ENCODE measurements around the gene ELK4.

The ELK4 gene

DNA sequence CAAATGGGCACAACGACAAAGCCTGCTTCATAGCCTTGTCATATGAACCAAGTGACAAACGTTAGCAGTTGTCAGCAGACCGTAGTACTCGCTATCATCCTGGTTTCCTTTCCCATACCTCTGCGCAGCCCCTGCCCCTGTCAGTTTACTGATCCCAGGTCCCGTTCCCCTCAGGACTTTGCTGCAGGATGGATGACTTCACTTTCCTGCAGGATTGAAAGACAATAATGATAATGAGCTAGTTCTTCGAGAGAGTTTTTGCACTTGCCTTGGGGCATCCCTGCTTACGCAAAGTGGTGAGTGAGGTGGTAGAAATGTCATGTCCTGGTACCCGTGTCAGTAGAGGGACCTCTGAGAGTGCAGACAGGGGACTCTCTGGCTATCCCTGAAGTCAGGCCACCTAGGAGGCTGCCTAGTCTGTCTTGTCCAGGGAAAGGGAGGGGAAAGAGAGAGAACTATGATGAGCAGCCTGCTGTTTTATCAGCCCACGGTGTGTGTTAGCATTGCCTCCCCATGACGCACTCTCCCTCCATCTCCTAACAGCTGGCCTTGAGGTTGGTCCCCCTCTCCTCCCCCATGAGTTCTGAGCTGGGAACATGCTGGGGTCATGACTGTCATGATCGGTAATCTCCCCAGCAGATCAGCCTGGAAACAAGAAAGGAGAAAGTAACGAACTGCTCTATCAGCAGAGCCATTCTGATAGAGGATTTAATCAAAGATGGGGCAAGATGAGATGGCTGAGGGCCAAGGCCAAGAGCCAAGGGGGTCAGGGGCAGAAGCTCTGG lies 53.7 kb downstream of the ELK4 start:
- H3K27ac Mint-ChIP-seq, result no peak overlapping the region
- no peak overlapping the region for H3K4me3 Mint-ChIP-seq
- no peaks in the 10 kb centered on the region for H3K9me3 Mint-ChIP-seq
- no peaks in the 10 kb centered on the region for H3K36me3 Mint-ChIP-seq
- H3K4me1 Mint-ChIP-seq, result peaks cover 18% of the 10 kb centered on the region
- peaks cover 47% of the 10 kb centered on the region for H3K27me3 Mint-ChIP-seq
- ATAC-seq, result no peak

GRCh38 chr1:205576805-205577761 lies 54.7 kb downstream of the ELK4 start:
- no peaks in the 10 kb centered on the region for H3K9me3 Mint-ChIP-seq
- no peak for ATAC-seq
- H3K27me3 Mint-ChIP-seq, result peaks cover 56% of the 10 kb centered on the region
- H3K4me1 Mint-ChIP-seq, result peaks cover 8% of the 10 kb centered on the region
- H3K27ac Mint-ChIP-seq, result no peak overlapping the region
- H3K36me3 Mint-ChIP-seq, result no peaks in the 10 kb centered on the region
- H3K4me3 Mint-ChIP-seq, result no peak overlapping the region

GRCh38 chr1:205576011-205576410 lies 55.8 kb downstream of the ELK4 start:
- ATAC-seq, result no peak

GRCh38 chr1:205575294-205575885 lies 56.4 kb downstream of the ELK4 start:
- Mint-ChIP-seq H3K36me3 (no peaks in the 10 kb centered on the region), H3K4me3 (no peak overlapping the region), H3K27ac (no peak overlapping the region), H3K4me1 (no peaks in the 10 kb centered on the region), H3K9me3 (no peaks in the 10 kb centered on the region), H3K27me3 (peaks cover 43% of the 10 kb centered on the region)
- no peak for ATAC-seq

More at GRCh38 chr1:205576011-205576410, 55.8 kb downstream of the ELK4 start:
- Mint-ChIP-seq H3K27me3 (peaks cover 48% of the 10 kb centered on the region), H3K4me1 (no peaks in the 10 kb centered on the region), H3K36me3 (no peaks in the 10 kb centered on the region), H3K4me3 (no peak overlapping the region), H3K9me3 (no peaks in the 10 kb centered on the region), H3K27ac (no peak overlapping the region)

DNA sequence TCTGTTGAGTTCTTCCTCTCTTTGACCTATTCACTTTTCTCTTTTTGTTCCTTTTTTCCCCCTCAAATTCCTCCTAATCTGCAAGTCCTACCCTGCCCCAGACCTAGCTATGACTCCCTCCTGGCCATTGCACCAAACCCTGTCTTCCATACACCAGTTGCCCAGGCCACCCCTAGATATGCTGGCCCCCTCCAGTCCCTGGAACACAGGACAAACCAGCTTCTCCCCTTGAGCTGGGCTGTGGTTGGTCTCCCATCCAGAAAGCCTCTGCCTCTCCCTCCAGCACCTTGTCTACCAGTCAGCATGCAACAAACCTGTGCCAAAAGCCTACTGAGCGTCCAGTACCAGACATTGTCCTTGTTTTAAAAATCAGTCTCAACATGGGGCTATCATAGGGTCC lies 59.4 kb downstream of the ELK4 start:
- Mint-ChIP-seq H3K4me1 (no peaks in the 10 kb centered on the region), H3K9me3 (no peaks in the 10 kb centered on the region), H3K27ac (no peak overlapping the region), H3K36me3 (no peaks in the 10 kb centered on the region), H3K27me3 (peaks cover 51% of the 10 kb centered on the region), H3K4me3 (no peak overlapping the region)
- no peak for ATAC-seq

DNA sequence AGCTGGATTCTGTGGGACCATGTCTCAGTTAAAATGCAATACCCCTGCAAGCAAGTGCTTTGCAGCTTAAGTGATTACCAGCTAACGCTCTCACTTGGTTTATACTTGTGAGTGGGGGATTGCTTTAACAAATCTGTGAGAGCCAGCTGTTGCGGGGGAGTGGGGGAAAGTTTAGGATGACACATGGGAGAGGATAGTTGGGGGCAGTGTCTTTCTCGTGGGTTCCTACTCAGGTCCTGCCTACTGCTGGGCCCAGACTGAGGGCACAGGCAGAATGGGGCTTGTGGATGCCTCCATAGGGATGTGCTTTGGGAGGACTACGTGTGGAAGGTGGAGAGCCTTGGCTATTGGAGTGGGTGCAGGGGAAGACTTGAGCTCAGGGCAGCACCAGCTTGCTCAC lies 60.1 kb downstream of the ELK4 start:
- Mint-ChIP-seq H3K4me1 (no peaks in the 10 kb centered on the region), H3K9me3 (no peaks in the 10 kb centered on the region), H3K36me3 (no peaks in the 10 kb centered on the region), H3K27me3 (peaks cover 51% of the 10 kb centered on the region), H3K27ac (no peak overlapping the region), H3K4me3 (no peak overlapping the region)
- no peak for ATAC-seq

DNA sequence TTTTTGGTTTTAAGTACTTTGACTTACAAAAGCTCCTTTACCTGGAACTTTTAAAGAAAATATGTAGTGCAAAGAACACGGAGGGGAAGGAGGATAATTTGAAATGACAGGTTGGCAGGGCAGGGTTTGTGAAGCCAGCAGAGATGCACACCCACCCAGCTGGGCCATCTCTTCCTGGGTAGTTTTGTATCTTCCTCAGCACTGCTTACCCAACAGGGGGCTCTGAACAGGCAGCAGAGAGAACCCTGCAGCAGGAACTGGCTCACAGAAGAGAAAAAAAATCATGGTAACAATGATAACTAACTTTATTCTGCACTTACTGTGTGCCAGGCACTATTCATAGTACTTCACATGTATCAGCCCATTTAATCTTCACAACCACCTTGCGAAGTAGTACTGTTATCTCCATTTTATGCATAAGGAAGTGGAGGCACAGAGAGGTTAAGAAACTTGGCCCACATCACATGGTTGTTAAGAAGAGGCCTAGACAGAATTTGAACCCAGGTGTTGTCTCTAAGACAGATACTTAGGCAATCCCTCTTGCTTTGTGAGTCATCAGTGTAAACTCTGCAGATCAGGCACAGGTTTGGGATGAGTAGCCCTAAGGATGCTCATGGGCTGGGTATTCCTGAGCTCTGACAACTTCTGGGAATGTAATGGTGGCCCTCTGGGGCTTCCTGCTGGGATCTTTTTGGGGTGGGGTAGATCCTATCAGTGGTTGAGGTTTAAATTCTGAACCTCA lies 60.8 kb downstream of the ELK4 start:
- no peak overlapping the region for H3K4me3 Mint-ChIP-seq
- no peaks in the 10 kb centered on the region for H3K9me3 Mint-ChIP-seq
- peaks cover 56% of the 10 kb centered on the region for H3K27me3 Mint-ChIP-seq
- H3K4me1 Mint-ChIP-seq, result no peaks in the 10 kb centered on the region
- no peaks in the 10 kb centered on the region for H3K36me3 Mint-ChIP-seq
- no peak for ATAC-seq
- no peak overlapping the region for H3K27ac Mint-ChIP-seq

- Mint-ChIP-seq H3K27me3 (peaks cover 64% of the 10 kb centered on the region), H3K4me1 (no peaks in the 10 kb centered on the region), H3K36me3 (no peaks in the 10 kb centered on the region), H3K9me3 (no peaks in the 10 kb centered on the region), H3K27ac (no peak overlapping the region), H3K4me3 (no peak overlapping the region)
- ATAC-seq, result no peak
These were observed 61.7 kb downstream of the ELK4 start for GRCh38 chr1:205570173-205570501.

- Mint-ChIP-seq H3K27ac (no peak overlapping the region), H3K27me3 (peaks cover 66% of the 10 kb centered on the region), H3K36me3 (no peaks in the 10 kb centered on the region), H3K4me1 (no peaks in the 10 kb centered on the region), H3K9me3 (no peaks in the 10 kb centered on the region), H3K4me3 (peak overlapping the region; percentile 34)
- ATAC-seq, result no peak
These were observed 62.2 kb downstream of the ELK4 start for GRCh38 chr1:205569411-205570172.

DNA sequence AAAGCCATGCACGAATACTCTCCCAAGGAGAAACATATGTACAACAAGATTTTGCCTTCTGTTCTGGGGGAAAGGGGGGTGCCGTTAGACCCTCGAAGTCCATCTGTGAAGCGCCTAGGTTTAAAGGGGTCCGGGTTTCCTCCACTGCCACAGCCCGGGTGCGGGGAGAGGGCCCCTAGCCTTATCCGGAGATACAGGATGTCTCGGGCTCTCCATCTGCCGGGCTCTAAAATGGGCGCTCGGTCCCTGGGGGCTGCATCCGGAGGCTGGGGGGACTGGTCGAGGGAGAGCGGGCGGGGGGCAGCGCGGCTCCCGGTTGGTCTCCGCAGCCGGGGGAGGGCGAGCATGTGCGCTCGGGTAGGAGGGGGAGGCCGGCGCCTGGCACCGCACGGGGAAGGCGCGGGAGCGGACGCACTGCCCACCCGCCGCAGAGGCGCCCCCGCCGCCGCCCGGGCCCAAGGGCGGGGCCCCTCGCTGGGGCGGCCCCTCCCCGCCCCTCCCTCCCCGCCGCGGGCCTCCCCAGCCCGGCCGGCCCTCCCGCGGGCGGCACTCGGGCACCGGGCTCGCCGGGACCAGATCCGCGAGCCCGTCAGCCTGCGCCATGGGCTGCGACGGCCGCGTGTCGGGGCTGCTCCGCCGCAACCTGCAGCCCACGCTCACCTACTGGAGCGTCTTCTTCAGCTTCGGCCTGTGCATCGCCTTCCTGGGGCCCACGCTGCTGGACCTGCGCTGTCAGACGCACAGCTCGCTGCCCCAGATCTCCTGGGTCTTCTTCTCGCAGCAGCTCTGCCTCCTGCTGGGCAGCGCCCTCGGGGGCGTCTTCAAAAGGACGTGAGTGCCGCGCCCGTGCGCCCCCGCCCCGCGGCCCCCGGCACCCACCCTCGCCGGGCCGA lies 63.1 kb downstream of the ELK4 start:
- Mint-ChIP-seq H3K36me3 (no peaks in the 10 kb centered on the region), H3K9me3 (no peaks in the 10 kb centered on the region), H3K4me1 (no peaks in the 10 kb centered on the region), H3K27ac (no peak overlapping the region), H3K4me3 (peak overlapping the region; percentile 72), H3K27me3 (peaks cover 75% of the 10 kb centered on the region)
- peak; percentile 57 for ATAC-seq

- no peaks in the 10 kb centered on the region for H3K36me3 Mint-ChIP-seq
- peaks cover 78% of the 10 kb centered on the region for H3K27me3 Mint-ChIP-seq
- H3K9me3 Mint-ChIP-seq, result no peaks in the 10 kb centered on the region
- peak overlapping the region; percentile 28 for H3K4me3 Mint-ChIP-seq
- H3K27ac Mint-ChIP-seq, result no peak overlapping the region
- no peak for ATAC-seq
- H3K4me1 Mint-ChIP-seq, result no peaks in the 10 kb centered on the region
These were observed 63.7 kb downstream of the ELK4 start for GRCh38 chr1:205568135-205568468.

GRCh38 chr1:205567716-205568115 lies 64.1 kb downstream of the ELK4 start:
- no peak overlapping the region for H3K4me3 Mint-ChIP-seq

GRCh38 chr1:205565799-205566198 lies 66.0 kb downstream of the ELK4 start:
- Mint-ChIP-seq H3K27ac (no peak overlapping the region), H3K4me3 (no peak overlapping the region), H3K9me3 (peaks cover 9% of the 10 kb centered on the region), H3K36me3 (no peaks in the 10 kb centered on the region), H3K27me3 (peaks cover 67% of the 10 kb centered on the region), H3K4me1 (peaks cover 8% of the 10 kb centered on the region)
- no peak for ATAC-seq

More at GRCh38 chr1:205567716-205568115, 64.1 kb downstream of the ELK4 start:
- no peak overlapping the region for H3K27ac Mint-ChIP-seq
- H3K36me3 Mint-ChIP-seq, result no peaks in the 10 kb centered on the region
- H3K27me3 Mint-ChIP-seq, result peaks cover 76% of the 10 kb centered on the region
- H3K9me3 Mint-ChIP-seq, result no peaks in the 10 kb centered on the region
- H3K4me1 Mint-ChIP-seq, result no peaks in the 10 kb centered on the region
- no peak for ATAC-seq
